PC-9 (cell line): ENCODE measurements around the gene MYCL. TPM values are rescaled to one million over a fixed set of nuclear protein-coding genes. Genes with fewer than 3 reads are reported as not detected.

ENCODE experiments used
- BruUV-seq: library from RNA; stranded (reverse); fragments of 400-500 nt; replicated peaks from 2 replicates; lab custom pipeline; 2021; lab: Mats Ljungman, UMichigan
- CTCF ChIA-PET: fragments of 300-600 bp; sonication (Branson Sonifier 250); formaldehyde crosslinking; loops from one replicate; lab custom pipeline; 2022; ENCODE audit warnings: antibody characterized with exemption; lab: Charles Lee
- POLR2A ChIA-PET: fragments of 300-600 bp; sonication (Branson Sonifier 250); formaldehyde crosslinking; loops from one replicate; lab custom pipeline; 2022; ENCODE audit warnings: antibody characterized with exemption; ENCODE audit not compliant: unreplicated experiment; lab: Charles Lee
- DNase-seq, 2 experiments: peaks; one replicate each; pipeline versions ENCODE4 v3.0.0 to v3.0.0-alpha.2; 2015 to 2022; ENCODE audit warnings: mixed read lengths in 1 of 2
- H2AFZ ChIP-seq: fragments of 200-600 bp; sonication (generic); 2 replicates; pipeline ENCODE4 v1.8.1; 2017; ENCODE audit warnings: antibody characterized with exemption
- H3F3A ChIP-seq: fragments of 200-600 bp; sonication (generic); 2 replicates; pipeline ENCODE4 v1.8.1; 2017; ENCODE audit warnings: antibody characterized with exemption, mild to moderate bottlenecking, low read depth; ENCODE audit not compliant: insufficient read depth
- H3K27ac ChIP-seq: fragments of 200-600 bp; sonication (generic); 2 replicates; pipeline ENCODE4 v1.6.1; 2016; ENCODE audit warnings: mixed run types
- H3K27me3 ChIP-seq: fragments of 200-600 bp; sonication (generic); 2 replicates; pipeline ENCODE4 v1.6.1; 2016; ENCODE audit warnings: low read depth, mixed run types; ENCODE audit not compliant: insufficient read depth
- H3K36me3 ChIP-seq: fragments of 200-600 bp; sonication (generic); 2 replicates; pipeline ENCODE4 v1.6.1; 2016; ENCODE audit warnings: low read depth, mixed run types
- H3K4me1 ChIP-seq: fragments of 200-600 bp; sonication (generic); replicated peaks from 2 replicates; pipeline ENCODE4 v1.6.1; 2016; ENCODE audit warnings: mixed run types; ENCODE audit not compliant: insufficient read depth
- H3K4me2 ChIP-seq: fragments of 200-600 bp; sonication (generic); 2 replicates; pipeline ENCODE4 v1.6.1; 2017; ENCODE audit warnings: mixed run types
- H3K4me3 ChIP-seq: fragments of 200-600 bp; sonication (generic); 2 replicates; pipeline ENCODE4 v1.6.1; 2016; ENCODE audit warnings: mixed run types
- H3K79me2 ChIP-seq: fragments of 200-600 bp; sonication (generic); 2 replicates; pipeline ENCODE4 v1.6.1; 2017; ENCODE audit warnings: low read depth, mixed run types
- H3K9me2 ChIP-seq: fragments of 200-600 bp; sonication (generic); 2 replicates; pipeline ENCODE4 v1.8.1; 2017; ENCODE audit warnings: mild to moderate bottlenecking; ENCODE audit not compliant: insufficient read depth
- H3K9me3 ChIP-seq: fragments of 200-600 bp; sonication (generic); 2 replicates; pipeline ENCODE4 v1.8.1; 2016; ENCODE audit warnings: low read depth; ENCODE audit not compliant: insufficient read depth
- H4K20me1 ChIP-seq: fragments of 200-600 bp; sonication (generic); 2 replicates; pipeline ENCODE4 v1.8.1; 2017; ENCODE audit not compliant: insufficient read depth
- EZH2 ChIP-seq: fragments of 200-600 bp; sonication (generic); IDR thresholded peaks from 2 replicates; pipeline ENCODE4 v1.8.0; 2017; ENCODE audit warnings: antibody characterized with exemption, low read depth
- intact Hi-C: fragments of 100-400 bp; cut with micrococcal nuclease; formaldehyde crosslinking; loops from one replicate; pipeline ENCODE4 v1.10.0; 2022; ENCODE audit not compliant: unreplicated experiment
- total RNA-seq: library from RNA; stranded (reverse); gene quantifications from 2 replicates; pipeline ENCODE4 v1.2.3, GENCODE V29; 2021
- TF ChIP-seq, protein P1 (sequence below): fragments of 200-600 bp; sonication (generic); conservative IDR thresholded peaks from 2 replicates; pipeline ENCODE4 v1.6.1; 2017; ENCODE audit warnings: mixed run types, antibody characterized with exemption, mild to moderate bottlenecking, moderate library complexity

Gene MYCL
- total RNA-seq, 1 experiment from 2014 or later = 3.8 TPM

DNA sequence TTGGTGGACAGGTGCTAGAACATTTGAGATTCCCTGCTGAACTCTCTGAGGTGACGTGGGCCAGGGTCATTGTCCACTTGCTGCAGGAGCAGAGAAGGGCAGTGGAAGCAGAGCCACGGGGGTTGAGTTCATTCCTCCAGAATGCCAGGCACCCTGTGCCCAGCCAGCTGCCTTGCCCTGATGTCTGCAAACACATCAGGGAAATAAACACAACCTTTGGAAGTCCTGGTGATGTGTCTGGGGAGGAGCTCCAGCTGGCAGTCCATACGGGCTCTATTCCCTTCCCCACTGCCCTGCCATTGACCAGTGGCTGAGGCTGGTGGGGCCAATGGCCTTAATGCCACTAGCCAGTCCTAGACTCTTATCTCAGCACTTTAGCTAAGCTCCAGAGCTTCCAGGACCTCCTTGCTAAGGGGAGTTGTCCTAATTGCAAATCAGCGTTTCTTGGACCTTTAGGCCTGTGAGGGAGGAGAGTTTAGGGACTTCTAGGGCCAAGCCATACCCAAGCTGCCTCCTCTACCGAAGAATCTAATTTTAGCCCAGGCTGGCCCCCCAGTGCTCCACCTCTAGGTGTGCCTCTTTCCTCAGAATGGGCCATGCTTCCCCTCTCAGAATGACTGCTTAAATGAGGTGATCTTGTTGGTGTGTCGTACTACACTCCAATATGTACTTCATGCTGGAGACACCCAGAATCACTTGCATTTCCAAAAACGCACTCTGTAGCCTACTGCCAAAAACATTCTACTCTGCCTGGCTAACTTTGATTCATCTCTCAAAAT is 27.3 kb upstream of the MYCL start:
- Histone ChIP-seq H3K9me3 (no peaks in the 10 kb centered on the region), H3K36me3 (no peaks in the 10 kb centered on the region), H3F3A (peaks cover 4% of the 10 kb centered on the region; the same call in 1 of the 2 replicates), H3K27me3 (no peaks in the 10 kb centered on the region), H3K4me2 (no peak overlapping the region), H3K79me2 (no peaks in the 10 kb centered on the region), H4K20me1 (no peaks in the 10 kb centered on the region), H3K4me1 (peaks cover 10% of the 10 kb centered on the region), H3K4me3 (no peak overlapping the region), H2AFZ (no peak overlapping the region), H3K9me2 (no peaks in the 10 kb centered on the region), H3K27ac (no peak overlapping the region)
- no TSS peak for BruUV-seq
- no peak for TF ChIP-seq EZH2
- TF ChIP-seq, protein P1, sequence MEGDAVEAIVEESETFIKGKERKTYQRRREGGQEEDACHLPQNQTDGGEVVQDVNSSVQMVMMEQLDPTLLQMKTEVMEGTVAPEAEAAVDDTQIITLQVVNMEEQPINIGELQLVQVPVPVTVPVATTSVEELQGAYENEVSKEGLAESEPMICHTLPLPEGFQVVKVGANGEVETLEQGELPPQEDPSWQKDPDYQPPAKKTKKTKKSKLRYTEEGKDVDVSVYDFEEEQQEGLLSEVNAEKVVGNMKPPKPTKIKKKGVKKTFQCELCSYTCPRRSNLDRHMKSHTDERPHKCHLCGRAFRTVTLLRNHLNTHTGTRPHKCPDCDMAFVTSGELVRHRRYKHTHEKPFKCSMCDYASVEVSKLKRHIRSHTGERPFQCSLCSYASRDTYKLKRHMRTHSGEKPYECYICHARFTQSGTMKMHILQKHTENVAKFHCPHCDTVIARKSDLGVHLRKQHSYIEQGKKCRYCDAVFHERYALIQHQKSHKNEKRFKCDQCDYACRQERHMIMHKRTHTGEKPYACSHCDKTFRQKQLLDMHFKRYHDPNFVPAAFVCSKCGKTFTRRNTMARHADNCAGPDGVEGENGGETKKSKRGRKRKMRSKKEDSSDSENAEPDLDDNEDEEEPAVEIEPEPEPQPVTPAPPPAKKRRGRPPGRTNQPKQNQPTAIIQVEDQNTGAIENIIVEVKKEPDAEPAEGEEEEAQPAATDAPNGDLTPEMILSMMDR = no peak
- ChIA-PET POLR2A (no interaction called here), CTCF (interaction anchor here (0.7 kb wide), 1 partner anchor 9 kb away, joined by 3 read pairs; no protein-coding TSS in a partner anchor)
- intact Hi-C loops = no loop called here
- DNase-seq = no peak

DNA sequence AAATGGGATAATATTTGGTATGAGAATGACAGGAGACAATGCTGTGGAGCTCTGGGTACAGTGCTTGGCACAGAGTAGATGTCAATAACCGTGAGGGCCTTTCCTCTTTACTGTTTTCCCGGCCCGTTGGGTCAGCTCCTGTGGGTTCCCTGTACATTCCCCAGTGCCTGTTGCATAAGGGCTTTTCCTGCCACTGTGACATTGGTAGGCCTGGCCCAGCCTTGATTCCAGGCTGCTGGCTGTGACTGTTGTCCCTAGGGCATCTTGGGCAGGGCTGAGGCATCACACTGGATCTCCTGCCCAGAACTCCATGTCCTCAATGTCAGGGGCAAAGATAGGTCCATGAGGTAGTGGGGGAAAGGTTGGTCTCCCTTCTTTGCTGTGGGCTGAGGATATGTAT is 25.8 kb upstream of the MYCL start:
- H3K27me3 ChIP-seq = no peaks in the 10 kb centered on the region
- no peaks in the 10 kb centered on the region for H4K20me1 ChIP-seq
- no peak overlapping the region for H3K4me3 ChIP-seq
- H3K4me2 ChIP-seq = no peak overlapping the region
- H3K4me1 ChIP-seq = no peaks in the 10 kb centered on the region
- H3F3A ChIP-seq = no peaks in the 10 kb centered on the region
- BruUV-seq = no TSS peak
- intact Hi-C loops = no loop called here
- POLR2A ChIA-PET = no interaction called here
- CTCF ChIA-PET = no interaction called here
- H3K79me2 ChIP-seq = no peaks in the 10 kb centered on the region
- no peak for TF ChIP-seq EZH2
- TF ChIP-seq, protein P1 = no peak
- H3K36me3 ChIP-seq = no peaks in the 10 kb centered on the region
- no peak overlapping the region for H2AFZ ChIP-seq
- H3K9me3 ChIP-seq = no peaks in the 10 kb centered on the region
- DNase-seq = no peak
- no peaks in the 10 kb centered on the region for H3K9me2 ChIP-seq
- H3K27ac ChIP-seq = no peak overlapping the region

DNA sequence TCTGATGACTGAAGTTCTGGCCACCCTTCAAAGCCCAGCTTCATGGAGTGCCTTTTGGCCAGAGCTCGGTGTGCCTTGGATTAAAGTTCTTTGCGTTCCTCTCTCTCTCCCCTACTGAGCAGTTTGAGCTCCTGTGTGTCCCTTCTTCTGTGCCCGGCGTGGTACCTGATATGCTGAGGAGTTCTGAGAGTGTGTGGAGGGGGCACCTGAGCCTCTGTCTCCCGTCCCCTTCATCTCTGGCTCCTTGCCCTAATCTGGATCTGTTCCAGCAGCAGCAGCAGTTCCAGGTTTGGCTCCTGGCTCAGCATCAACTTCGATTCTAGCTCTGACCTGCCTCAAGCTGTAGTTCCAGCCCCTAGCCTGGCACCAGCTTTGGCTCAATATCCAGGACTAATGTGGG is 25.1 kb upstream of the MYCL start:
- TF ChIP-seq, protein P1 = no peak
- TF ChIP-seq EZH2 = no peak
- Histone ChIP-seq H3K36me3 (no peaks in the 10 kb centered on the region), H3K27ac (no peak overlapping the region), H3K4me1 (no peaks in the 10 kb centered on the region), H3K9me3 (no peaks in the 10 kb centered on the region), H3K4me2 (no peak overlapping the region), H3F3A (no peaks in the 10 kb centered on the region), H3K4me3 (no peak overlapping the region), H3K79me2 (no peaks in the 10 kb centered on the region), H3K9me2 (no peaks in the 10 kb centered on the region), H4K20me1 (no peaks in the 10 kb centered on the region), H3K27me3 (no peaks in the 10 kb centered on the region), H2AFZ (no peak overlapping the region)
- POLR2A ChIA-PET = no interaction called here
- CTCF ChIA-PET = no interaction called here
- intact Hi-C loops = no loop called here
- DNase-seq = no peak
- no TSS peak for BruUV-seq
